SU-DHL-6 (cell line): ENCODE data around the gene MIA2.
"Not testable (repeated sequence)": the region's sequence is repeated elsewhere in the genome, so short reads cannot be mapped to it uniquely, and the experiment has no call there.

Experiments
- H2AFZ ChIP-seq: fragments of 200-600 bp; sonication (generic); 2 replicates; pipeline ENCODE4 v1.6.1; 2014; ENCODE audit warnings: low read depth, mild to moderate bottlenecking, moderate library complexity, mixed read lengths, antibody characterized with exemption, low read length; ENCODE audit not compliant: severe bottlenecking
- H3F3A ChIP-seq: fragments of 200-600 bp; shearing (Covaris generic); 2 replicates; pipeline ENCODE4 v1.6.0; 2016; ENCODE audit warnings: antibody characterized with exemption, mild to moderate bottlenecking; ENCODE audit not compliant: insufficient read depth
- H3K27ac ChIP-seq: fragments of 200-600 bp; sonication (generic); 2 replicates; pipeline ENCODE4 v1.5.1; 2016; ENCODE audit warnings: low read depth, mild to moderate bottlenecking, low read length, moderate library complexity, mixed read lengths
- H3K27me3 ChIP-seq: fragments of 200-600 bp; sonication (generic), shearing (Covaris generic); 2 replicates; pipeline ENCODE4 v1.6.0; 2014; ENCODE audit warnings: mild to moderate bottlenecking, low read length
- H3K36me3 ChIP-seq: fragments of 200-600 bp; sonication (generic); 2 replicates; pipeline ENCODE4 v1.6.1; 2014; ENCODE audit warnings: mild to moderate bottlenecking, low read length, mixed read lengths
- H3K4me2 ChIP-seq: fragments of 300-600, 200-600 bp; shearing (Covaris generic), sonication (generic); 2 replicates; pipeline ENCODE4 v1.6.0; 2014; ENCODE audit warnings: low read length, low read depth, mild to moderate bottlenecking; ENCODE audit not compliant: poor library complexity, severe bottlenecking
- H3K4me3 ChIP-seq: fragments of 200-600 bp; sonication (generic); 2 replicates; pipeline ENCODE4 v1.5.1; 2014; ENCODE audit warnings: antibody characterized with exemption, low read length, mild to moderate bottlenecking, mixed read lengths; ENCODE audit not compliant: insufficient read depth, poor library complexity, severe bottlenecking
- H3K79me2 ChIP-seq: fragments of 200-600 bp; sonication (generic); 2 replicates; pipeline ENCODE4 v1.6.1; 2014; ENCODE audit warnings: mild to moderate bottlenecking, low read length, moderate library complexity; ENCODE audit not compliant: insufficient read depth
- H3K9ac ChIP-seq: fragments of 200-600 bp; sonication (generic); 2 replicates; pipeline ENCODE4 v1.7.0; 2014; ENCODE audit warnings: mild to moderate bottlenecking, low read length
- H3K9me2 ChIP-seq: fragments of 200-600 bp; sonication (generic); replicated peaks from 2 replicates; pipeline ENCODE4 v1.6.1; 2014; ENCODE audit warnings: low read length; ENCODE audit not compliant: insufficient read depth
- H3K9me3 ChIP-seq: fragments of 200-600 bp; sonication (generic); 2 replicates; pipeline ENCODE4 v1.6.1; 2014; ENCODE audit warnings: low read length, mixed read lengths; ENCODE audit not compliant: insufficient read depth
- H4K20me1 ChIP-seq: fragments of 200-600 bp; sonication (generic); 2 replicates; pipeline ENCODE4 v1.6.1; 2014; ENCODE audit warnings: low read depth, mild to moderate bottlenecking, antibody characterized with exemption, low read length, moderate library complexity, mixed read lengths
- CTCF ChIP-seq: fragments of 200-600 bp; sonication (generic); IDR thresholded peaks from one replicate; pipeline ENCODE4 v1.5.1; 2017; ENCODE audit warnings: antibody characterized with exemption, mild to moderate bottlenecking, low read length, moderate library complexity; ENCODE audit not compliant: insufficient read depth, poor library complexity, severe bottlenecking
- EZH2phosphoT487 ChIP-seq: fragments of 200-600 bp; sonication (generic), shearing (Covaris generic); conservative IDR thresholded peaks from 2 replicates; pipeline ENCODE4 v1.6.1; 2018; ENCODE audit warnings: mild to moderate bottlenecking, antibody characterized with exemption, low read length, moderate library complexity, mixed read lengths

Gene MIA2

GRCh38 chr14:39293629-39294028 is 59.9 kb downstream of the MIA2 start:
- H3K9me2 ChIP-seq, result no peaks in the 10 kb centered on the region
- no peaks in the 10 kb centered on the region for H3K27me3 ChIP-seq
- no peak overlapping the region for H3K27ac ChIP-seq
- no peak overlapping the region for H3K9ac ChIP-seq
- H3K4me3 ChIP-seq, result no peak overlapping the region
- no peaks in the 10 kb centered on the region for H4K20me1 ChIP-seq
- TF ChIP-seq EZH2phosphoT487, result no peak
- TF ChIP-seq CTCF, result no peak
- no peak overlapping the region for H3K4me2 ChIP-seq
- peaks cover 19% of the 10 kb centered on the region; the same call in 1 of the 2 replicates for H3K36me3 ChIP-seq
- no peaks in the 10 kb centered on the region for H3K79me2 ChIP-seq
- H3F3A ChIP-seq, result 0 out of 2 replicates have a peak, but pooled peaks cover 9% of the 10 kb centered on the region
- no peaks in the 10 kb centered on the region for H3K9me3 ChIP-seq
- H2AFZ ChIP-seq, result no peak overlapping the region

- H3K27me3 ChIP-seq, H3K79me2 ChIP-seq, H2AFZ ChIP-seq, H3K27ac ChIP-seq, H4K20me1 ChIP-seq, H3F3A ChIP-seq, H3K9me3 ChIP-seq, H3K9me2 ChIP-seq, H3K9ac ChIP-seq, H3K4me2 ChIP-seq, H3K4me3 ChIP-seq: not testable (repeated sequence)
- peaks cover 19% of the 10 kb centered on the region for H3K36me3 ChIP-seq
Observed at GRCh38 chr14:39300389-39300788, 66.7 kb downstream of the MIA2 start.

GRCh38 chr14:39302124-39302810 is 68.6 kb downstream of the MIA2 start:
- no peaks in the 10 kb centered on the region for H4K20me1 ChIP-seq
- H3K9ac ChIP-seq, result no peak overlapping the region
- H3K36me3 ChIP-seq, result peaks cover 19% of the 10 kb centered on the region
- H3K79me2 ChIP-seq, result no peaks in the 10 kb centered on the region
- peaks cover 4% of the 10 kb centered on the region for H3F3A ChIP-seq
- no peaks in the 10 kb centered on the region for H3K27me3 ChIP-seq
- H3K4me2 ChIP-seq, result no peak overlapping the region
- H2AFZ ChIP-seq, result no peak overlapping the region
- H3K9me2 ChIP-seq, result no peaks in the 10 kb centered on the region
- no peak overlapping the region for H3K4me3 ChIP-seq
- no peak overlapping the region for H3K27ac ChIP-seq
- no peaks in the 10 kb centered on the region for H3K9me3 ChIP-seq
- no peak for TF ChIP-seq CTCF
- TF ChIP-seq EZH2phosphoT487, result no peak

GRCh38 chr14:39303115-39303514 is 69.4 kb downstream of the MIA2 start:
- H2AFZ ChIP-seq, result no peak overlapping the region
- H3K27me3 ChIP-seq, result no peaks in the 10 kb centered on the region
- H3K9me2 ChIP-seq, result no peaks in the 10 kb centered on the region
- no peaks in the 10 kb centered on the region for H3K79me2 ChIP-seq
- H3K4me3 ChIP-seq, result no peak overlapping the region
- H3K4me2 ChIP-seq, result no peak overlapping the region
- TF ChIP-seq CTCF (no peak), EZH2phosphoT487 (no peak)
- no peaks in the 10 kb centered on the region for H4K20me1 ChIP-seq
- H3K36me3 ChIP-seq, result peaks cover 16% of the 10 kb centered on the region
- no peak overlapping the region for H3K9ac ChIP-seq
- H3F3A ChIP-seq, result peaks cover 4% of the 10 kb centered on the region
- H3K27ac ChIP-seq, result no peak overlapping the region
- H3K9me3 ChIP-seq, result no peaks in the 10 kb centered on the region
